Stimulated activated CD4-positive, alpha-beta T cell treated with anti-CD3 and anti-CD28 coated beads, TNF-alpha, amount 100 ng/mL, for 48 hours (primary cell): ENCODE data around the gene PDE10A.

ENCODE experiments used
- DNase-seq, 3 donors: peaks; one replicate each; pipeline ENCODE4 v3.0.0-alpha.2; 2020; ENCODE audit warnings: low read depth in 3 of 3

PDE10A gene

DNA sequence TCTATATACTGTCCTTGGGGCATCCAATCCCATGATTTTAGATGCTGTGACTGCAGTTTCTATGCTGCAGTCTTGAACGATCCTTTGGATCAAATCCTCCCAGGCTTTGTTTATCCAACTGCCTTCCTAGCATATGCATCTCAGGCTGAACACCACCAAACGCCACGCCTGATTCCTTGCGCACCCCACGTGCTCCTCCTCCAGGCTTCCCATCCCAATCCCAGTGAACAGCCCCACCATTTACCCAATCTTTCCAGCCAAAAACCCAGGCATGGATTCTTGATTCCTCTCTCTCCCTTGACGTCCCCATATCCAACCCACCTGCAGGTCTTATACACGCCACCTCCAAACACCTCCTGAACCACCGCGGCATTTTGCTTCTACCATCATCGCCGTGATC is 7.8 kb downstream of the PDE10A start:
- no peak for DNase-seq

DNA sequence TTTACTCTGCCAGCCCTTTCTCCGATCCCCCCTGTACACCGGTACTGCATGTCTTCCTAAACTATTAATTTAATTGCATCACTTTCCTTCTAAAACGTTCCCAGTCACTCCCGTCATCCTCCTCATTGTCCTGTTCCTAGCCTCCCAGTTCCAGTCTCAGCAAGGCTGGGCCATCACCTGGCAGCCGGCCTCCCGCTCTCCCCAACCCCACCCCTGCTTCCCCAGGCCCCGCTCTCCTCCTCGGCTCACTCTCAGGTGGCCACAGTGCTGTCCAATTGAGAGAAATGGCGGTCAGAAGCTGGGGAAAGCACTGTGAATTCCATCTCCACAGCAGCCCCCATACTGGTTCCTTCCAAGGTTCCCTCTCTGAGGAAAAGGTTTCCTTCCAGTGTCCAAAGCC is 8.9 kb downstream of the PDE10A start:
- DNase-seq = no peak

DNA sequence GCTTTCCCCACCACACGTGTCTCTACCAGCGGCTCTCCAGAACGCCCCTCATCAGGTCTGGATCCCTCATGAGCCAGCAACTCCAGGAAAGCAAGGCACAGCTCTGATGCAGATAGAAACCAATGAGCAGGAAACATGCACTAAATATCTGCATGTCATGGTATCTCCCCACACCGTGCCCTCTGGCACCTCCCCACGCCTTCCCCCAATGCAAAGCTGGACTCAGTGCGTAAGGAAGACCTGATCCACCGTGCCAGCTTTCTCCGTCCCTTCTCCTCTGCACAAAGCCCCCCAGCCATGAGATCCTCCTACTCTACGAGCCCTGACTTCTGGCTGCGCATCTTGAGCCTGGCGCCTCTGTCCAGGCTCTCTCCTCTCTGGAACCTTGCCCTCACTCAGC is 9.4 kb downstream of the PDE10A start:
- DNase-seq = no peak

DNA sequence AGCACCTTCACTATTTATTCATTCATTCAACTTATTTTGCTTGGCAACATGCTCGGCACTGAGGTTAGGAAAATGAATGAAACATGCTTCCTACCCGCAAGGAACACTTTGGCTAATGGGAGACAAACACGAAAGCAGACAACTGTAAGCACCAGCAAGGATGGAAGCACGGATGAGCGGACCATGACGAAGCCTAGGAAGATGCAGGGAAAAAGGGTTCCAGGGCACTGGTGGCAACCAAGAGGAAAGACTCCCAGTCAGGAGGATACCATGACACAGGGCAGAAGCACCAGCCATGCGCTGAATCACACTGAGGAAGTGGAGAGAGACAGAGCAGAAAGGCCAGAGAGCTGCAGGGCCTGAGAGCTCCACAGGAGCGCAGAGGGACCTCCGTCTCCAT is 9.8 kb downstream of the PDE10A start:
- no peak for DNase-seq

DNA sequence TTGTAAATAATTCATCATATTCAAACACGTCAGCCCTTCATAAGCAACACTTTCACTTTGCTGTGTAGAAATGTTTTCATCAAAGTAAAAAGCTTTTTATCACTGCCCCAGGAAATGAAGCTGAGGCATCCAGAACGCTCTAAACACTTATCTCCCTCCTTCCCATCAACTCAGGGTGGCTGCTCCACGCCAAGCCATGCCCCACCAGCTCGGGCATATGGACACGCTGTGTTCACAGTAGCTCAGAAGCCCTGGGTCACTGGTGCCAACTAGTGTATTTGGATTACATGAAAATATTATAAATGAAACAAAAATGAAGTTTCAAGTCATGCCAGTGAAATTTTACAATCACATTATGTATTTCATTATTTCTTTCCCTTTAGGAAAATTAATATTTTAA is 10.3 kb downstream of the PDE10A start:
- DNase-seq = no peak

DNA sequence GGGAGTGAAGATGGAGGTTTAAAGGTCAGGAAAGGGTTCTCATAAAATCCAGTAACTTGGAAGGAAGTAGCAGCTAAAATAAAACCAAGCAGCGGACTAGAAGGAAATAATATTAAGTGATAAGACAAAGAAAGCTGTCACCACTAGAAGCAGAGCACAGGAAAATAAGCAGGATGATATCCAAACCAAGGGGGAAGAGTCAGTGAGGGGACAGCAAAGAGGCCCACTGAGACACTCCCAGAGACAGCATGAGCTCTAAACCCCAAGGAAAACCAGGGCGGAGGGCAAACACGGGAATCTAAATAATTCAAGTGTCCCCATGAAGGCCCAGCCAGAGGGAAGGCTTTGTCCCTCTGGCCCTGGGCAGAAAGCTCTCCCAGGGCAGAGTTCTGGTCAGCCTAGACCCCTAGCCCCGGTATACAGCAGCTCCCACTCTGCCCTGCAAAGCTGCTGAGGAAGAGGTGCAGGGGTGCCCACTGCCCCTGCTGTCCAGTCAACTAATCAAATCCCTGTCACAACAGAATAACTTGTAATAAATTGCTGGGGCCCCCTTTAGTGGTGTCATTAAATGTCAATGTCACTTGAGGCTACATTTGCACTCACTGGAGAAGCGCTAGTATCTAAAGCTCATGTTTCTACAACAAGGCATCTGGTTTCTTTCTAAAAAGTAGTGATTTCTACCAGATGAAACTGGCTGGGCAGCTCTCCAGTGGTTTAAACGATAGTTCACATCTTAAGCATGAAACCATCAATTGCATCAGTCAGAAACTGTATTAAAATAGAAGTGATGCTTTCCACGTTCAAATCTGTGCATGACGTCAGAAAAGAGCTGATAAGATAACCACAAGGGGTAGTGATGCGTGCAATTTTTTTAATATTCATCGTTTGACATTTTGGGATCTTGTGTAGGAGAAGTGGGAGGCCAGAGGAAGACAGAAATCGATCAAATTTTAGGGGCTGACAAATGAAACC is 13.6 kb downstream of the PDE10A start:
- DNase-seq = no peak

DNA sequence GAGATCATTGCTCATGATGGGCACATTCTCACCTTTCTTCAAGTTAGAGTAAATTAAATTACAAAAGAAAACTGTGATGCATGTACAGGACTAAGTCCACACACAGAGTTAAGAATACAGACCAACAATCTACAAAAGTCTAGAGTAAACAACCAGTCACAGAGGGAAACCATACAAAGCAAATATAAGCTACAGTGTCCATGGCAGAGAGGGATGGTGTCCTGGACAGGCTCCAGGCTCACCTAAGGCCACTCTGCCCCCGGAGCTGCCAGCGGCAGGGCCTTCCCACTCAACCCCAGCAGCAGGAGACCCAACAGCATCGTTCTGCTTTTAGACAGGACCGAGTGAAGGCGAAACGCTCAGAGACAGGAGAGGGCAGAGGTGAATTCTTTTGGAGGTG is 16.0 kb downstream of the PDE10A start:
- no peak for DNase-seq

DNA sequence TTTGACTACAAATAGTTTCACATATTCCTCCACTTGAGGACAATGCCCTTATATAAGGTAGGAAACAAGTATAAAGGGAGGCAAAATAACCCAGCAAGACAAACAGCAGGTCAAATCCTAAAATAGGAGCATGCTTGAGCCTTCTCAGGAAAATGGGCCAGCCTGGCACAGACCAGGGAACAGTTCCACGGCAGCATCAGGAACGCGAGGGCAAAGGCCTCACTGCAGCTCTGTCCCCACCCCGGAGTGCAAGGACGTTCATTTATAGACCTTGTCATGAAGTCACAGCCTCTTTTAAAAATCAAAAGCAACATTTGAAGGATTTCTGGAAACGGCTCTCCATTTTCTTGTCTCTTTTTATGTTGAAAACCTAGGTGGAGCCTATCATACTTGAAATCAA is 17.1 kb downstream of the PDE10A start:
- DNase-seq = no peak

DNA sequence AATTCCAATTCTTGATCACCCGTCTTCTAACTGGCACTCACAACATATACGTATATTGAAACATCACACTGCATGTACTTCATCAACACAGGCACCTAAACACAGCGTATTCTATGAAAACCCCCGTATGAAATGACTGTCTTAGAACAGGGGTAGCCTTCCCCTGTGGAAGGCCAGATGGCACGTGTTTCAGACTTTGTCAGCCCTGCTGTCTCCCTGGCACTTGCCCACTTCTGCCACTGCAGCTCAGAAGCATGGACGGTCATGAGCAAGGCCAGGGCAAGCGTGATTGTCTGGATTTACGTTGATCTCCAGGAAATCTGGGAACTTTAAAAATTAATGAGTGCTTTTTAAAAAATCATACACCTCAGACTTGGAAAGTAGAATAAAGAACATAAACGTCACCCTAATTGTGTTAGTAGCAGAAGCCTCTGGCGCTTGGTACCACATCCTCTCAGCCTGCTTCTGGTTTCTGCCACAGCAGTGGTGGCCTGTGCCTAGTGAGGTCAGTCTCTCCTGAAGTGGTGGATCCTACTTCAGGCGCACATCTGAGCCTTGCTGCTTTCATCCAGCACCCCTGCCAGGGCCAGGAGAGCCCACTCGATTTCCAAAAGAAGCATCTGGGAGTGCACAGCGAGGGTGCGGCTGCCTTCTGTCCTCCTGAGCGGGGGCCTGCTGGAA is 18.3 kb downstream of the PDE10A start:
- no peak for DNase-seq

DNA sequence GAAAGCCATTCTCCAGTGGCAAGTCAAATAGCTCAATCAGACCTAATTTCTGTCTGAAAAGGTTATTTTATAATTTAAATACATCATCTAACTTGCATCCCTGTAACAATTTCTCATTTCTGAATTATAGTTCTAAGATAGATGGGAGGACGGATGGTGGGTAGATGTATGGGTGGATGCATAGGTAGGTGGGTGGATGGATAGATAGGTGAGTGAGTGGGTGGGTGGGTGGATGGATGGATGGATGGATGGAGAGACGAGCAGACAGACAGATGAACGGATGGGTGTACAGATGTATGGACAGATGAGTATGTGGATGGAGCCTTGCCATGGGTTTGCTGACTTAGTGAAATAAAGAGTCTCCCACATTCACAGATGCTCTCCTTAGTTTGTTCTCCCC is 20.0 kb downstream of the PDE10A start:
- no peak for DNase-seq

DNA sequence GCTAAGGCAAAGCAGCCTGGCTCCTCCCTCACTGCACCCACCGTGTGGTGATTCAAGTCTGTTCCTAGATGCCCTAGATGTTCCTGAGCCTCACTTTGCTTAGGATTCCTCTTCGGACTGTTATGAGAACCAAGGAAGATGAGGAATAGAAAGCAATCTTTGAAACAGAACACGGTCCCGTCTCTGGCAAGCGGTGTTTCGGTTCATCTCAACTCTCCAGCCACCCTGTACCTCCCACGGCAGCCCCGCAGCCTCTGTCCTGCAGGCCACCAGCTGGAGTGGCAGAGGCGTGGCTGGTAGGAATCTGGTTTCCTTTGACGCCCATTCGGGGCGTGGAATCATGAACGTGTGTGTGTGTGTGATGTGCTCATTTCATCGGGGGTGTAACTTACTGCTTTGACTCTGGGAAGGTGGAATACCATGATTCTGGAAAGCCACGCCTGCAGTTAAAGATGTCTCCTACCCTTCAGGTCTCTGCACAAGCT is 21.3 kb downstream of the PDE10A start:
- no peak for DNase-seq

DNA sequence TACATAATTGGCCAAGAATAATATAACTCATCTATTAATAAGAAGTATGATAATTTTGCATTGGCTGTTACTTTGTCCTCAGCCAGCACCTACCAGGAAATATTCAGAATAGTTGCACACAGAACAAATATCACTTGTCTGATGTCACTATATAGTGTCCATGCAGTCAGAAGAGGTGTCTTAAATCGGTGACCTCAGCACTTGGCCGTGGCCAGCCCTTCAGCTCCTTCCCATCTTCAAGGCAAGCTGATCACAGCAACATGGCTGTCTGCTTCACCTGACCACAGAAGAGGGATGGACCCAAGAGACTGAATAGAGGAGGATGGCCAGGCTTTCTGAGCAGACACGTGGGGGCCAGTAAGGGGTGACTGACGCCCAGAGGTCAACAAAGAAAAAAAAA is 22.2 kb downstream of the PDE10A start:
- DNase-seq = no peak

DNA sequence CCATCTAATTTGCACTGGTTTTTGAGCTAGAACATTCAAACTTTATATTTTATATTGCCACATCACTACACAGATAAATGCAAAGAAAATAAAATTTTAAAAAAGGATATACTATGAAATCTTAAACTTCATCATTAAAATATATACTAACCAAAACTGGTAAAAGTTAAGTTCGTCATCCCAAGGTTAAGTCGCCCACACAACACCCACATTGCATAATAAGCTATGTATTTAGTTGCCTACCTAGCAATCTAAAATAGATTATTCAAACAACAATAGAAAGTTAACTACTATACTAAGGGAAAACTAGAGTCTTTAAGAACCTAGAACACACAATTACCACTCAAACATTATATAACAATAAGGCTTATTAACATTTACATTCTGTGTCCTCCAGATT is 24.5 kb downstream of the PDE10A start:
- no peak for DNase-seq

DNA sequence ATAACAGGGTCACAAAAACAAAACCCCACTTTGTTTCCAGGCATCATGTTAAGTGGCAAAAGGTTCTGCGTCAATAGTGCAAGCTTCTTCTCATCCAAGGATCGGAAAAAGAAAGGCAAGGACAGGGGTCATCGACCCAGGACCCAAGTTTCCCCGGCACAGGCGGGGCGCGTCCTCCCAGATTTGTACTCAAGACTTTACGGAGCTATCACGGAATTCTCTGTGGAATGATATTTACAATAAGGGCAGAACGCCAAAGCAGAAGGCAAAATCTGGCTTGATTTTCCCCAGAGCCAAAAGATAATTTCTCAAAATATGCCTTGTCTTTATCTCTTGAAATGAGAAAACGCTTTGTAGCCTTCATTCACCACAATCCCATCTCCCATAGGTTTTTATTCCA is 25.5 kb downstream of the PDE10A start:
- no peak for DNase-seq

DNA sequence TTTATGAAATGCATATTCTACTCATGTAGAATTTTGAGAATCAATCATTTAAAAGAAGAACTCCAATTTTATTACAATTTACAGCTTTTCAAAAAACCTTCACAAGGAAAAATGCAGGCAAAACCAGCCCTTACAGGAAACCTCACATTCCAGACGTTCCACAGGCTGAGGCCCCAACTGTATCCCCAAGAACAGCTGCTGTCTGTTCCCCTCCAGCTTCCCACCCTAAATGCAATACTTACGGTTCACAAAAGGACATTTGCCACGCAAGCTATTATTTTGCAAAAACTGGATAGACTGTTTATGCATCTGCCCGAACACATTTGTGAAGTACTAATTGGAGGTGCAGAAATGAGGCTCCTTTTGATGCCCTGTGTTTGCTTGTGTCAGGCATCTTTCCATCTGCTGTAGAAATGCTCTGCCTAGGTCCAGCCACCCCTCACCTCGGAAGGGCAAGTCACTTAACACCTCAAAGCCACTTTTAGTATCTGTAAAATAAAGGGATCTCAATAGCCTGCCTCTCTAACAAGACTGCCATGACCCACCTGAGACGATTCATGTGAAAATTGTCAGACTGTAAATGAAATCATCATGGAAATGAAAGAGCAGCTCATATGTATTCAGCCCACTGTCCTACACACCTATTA is 26.5 kb downstream of the PDE10A start:
- no peak for DNase-seq

DNA sequence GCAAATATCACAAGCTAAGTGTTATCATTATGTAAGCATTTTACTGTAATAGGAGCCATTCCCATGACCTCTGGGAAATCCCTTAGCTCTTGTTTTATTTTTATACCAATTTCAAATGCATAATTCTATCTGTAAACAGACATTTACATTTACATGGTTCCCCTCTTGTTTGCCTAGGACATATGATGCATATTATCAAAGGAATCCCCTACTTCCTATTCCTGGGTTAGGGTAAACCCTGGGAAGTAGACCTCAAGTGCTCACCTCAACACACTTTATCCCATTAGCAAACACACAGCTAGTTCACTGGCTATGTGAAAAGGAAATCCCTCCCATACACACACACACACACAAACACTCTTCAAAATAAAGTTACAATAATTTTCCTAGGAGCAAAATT is 27.1 kb downstream of the PDE10A start:
- DNase-seq = no peak

DNA sequence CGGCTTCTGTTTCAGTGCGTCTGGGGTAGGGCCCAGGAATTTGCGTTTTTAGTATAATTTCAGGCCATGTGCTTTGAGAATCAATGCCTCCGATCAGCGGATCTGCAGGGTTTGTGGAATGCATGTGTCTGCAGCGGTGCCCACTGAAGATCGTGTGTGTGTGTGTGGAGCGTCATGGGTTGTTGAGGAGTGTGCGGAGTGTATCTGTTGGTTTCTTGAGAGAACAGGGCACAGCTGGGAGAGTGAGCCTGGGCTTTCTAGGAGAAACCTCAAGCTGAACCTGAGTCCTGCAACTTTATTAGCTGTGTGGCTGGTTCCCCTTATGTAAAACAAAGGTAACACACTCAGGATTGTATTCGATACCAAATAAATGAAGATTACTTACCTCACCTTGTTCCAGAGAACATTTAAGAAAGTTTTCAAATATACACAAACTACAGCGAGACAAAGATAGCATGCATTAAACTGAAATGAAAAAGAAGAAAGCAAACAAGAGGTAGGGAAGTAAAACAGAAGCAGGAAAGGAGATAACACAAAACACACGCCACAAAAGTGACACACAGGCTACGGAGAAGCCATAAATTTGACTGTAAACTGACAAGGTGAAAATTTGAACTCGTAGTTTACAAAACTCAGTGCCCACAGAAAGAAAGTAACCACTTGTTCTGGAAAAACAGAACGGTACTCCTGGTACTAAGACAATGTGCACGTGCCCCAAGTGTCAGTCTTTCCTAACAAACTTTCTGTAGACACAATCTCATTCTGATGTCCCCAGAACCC is 28.8 kb downstream of the PDE10A start:
- DNase-seq = no peak

DNA sequence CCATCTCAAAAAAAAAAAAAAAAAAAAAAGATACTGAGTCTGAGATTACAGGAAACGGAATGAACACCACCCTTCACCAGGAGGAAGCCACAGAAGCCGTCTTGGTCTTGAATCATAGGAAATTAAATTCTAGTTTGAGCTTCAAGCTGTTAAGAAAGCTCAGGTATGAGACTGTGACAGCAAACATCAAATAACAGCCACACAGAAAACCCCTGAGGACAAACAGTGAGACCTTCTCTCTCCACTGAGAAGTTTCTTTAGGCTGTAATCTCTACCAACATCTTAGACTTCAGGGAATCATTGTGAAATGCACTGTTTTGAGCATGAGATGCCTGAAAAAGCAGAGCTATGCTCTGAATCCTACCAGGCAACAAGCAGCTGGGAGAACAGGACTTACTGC is 30.8 kb downstream of the PDE10A start:
- DNase-seq = no peak

DNA sequence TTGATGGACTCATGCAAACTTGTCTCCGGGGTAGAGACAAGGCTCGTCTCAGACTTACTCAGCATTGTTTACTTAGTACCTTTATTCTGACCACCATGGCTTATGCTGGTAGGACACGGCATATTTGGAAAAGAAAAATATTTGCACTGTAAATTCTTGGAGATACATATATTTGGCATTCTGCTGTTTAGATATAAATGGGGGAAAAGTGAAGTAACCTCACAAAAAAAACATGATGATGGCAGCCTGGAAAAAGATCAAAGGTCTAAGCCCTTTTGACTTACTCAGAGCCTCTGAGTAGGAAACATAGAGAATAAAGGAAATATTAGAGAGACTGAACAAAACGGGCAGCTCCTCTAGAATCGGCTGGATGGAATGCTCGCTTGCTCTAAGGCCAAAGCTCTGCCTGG is 32.5 kb downstream of the PDE10A start:
- no peak for DNase-seq

DNA sequence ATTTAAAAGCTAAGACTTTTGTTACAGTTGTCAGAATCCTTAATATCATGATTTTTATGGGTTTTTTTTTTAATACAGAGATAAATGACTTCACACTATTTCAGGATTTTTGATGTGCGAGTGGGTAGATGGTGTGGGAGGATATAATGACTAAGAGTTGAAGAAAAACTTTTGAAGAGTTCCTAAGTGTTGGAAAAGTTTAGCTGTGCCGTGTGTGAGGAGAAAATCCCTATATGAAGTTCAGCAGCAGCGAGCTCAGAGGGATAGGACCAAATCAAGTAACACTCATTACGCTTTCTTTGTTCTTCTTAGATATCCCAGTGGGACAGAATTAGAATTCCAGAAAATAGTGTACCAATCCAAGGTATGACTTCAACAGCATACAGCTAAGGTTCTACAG is 34.1 kb downstream of the PDE10A start:
- DNase-seq = no peak

DNA sequence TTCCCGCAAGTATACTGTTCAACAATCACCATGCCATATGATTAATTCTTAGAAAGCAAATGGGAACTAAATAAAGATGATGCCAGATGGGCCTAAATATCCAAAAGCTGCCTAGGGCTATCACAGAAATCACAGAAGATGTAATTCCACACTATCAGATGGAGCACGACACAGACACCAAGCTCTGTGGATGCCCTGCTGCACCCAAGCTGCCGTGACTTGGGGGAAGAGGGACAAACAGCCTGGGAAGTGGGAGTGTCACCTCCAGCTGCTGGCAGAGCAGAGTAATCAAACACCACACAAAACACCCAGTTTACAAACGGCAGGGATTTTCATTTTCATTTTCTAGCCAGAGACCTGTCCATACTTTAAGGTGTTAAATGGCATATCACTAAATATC is 35.7 kb downstream of the PDE10A start:
- no peak for DNase-seq

DNA sequence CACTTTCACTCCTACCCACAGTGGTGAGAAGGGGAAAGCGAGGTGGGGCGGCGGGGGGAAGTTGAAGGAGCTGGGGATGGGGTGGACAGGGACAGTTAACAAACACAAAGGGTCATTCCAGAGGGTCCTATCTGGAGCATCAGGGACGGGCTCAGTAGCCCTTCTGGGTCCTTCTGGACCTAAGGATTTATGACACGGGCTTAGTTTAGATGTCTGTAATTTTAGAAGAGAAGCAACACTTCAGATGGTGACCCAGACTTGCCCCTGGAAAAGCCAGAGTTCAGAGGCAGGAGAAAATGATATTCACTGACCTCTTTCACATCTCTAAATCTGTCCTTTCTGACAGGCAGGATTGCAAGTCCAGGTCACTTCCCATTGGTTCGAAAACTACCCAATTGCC is 36.3 kb downstream of the PDE10A start:
- DNase-seq = no peak
